HAP-1 (cell line): ENCODE results near the gene ZKSCAN3.
"Not testable (repeated sequence)": the region's sequence is repeated elsewhere in the genome, so short reads cannot be mapped to it uniquely, and the experiment has no call there.

Experiments
- DNase-seq, 2 experiments: peaks; one replicate each; pipeline ENCODE4 v3.0.0-alpha.2; 2016 to 2020; ENCODE audit warnings: low spot score in 2 of 2
- H3K27me3 ChIP-seq: fragments of 250-450 bp; sonication (Bioruptor Pico); 2 replicates; pipeline ENCODE4 v1.5.1; 2020; ENCODE audit warnings: low read depth, mild to moderate bottlenecking, moderate library complexity
- H3K36me3 ChIP-seq: fragments of 250-450 bp; sonication (Bioruptor Pico); replicated peaks from 2 replicates; pipeline ENCODE4 v1.5.1; 2020; ENCODE audit warnings: mild to moderate bottlenecking
- H3K4me1 ChIP-seq: fragments of 250-450 bp; sonication (Bioruptor Pico); 2 replicates; pipeline ENCODE4 v1.5.1; 2020; ENCODE audit warnings: mild to moderate bottlenecking
- H3K4me3 ChIP-seq: fragments of 250-450 bp; sonication (Bioruptor Pico); 2 replicates; pipeline ENCODE4 v1.5.1; 2020; ENCODE audit warnings: mild to moderate bottlenecking, moderate library complexity
- H3K9me3 ChIP-seq: fragments of 250-450 bp; sonication (Bioruptor Pico); 2 replicates; pipeline ENCODE4 v1.5.1; 2020; ENCODE audit warnings: mild to moderate bottlenecking, moderate library complexity
- in situ Hi-C: fragments of 300-500 bp; cut with MboI; formaldehyde crosslinking; loops from 3 replicates; pipeline ENCODE4 v1.14.3; 2020; ENCODE audit warnings: low sequenced_read_pairs, inconsistent platforms, mixed read lengths

Gene ZKSCAN3

DNA sequence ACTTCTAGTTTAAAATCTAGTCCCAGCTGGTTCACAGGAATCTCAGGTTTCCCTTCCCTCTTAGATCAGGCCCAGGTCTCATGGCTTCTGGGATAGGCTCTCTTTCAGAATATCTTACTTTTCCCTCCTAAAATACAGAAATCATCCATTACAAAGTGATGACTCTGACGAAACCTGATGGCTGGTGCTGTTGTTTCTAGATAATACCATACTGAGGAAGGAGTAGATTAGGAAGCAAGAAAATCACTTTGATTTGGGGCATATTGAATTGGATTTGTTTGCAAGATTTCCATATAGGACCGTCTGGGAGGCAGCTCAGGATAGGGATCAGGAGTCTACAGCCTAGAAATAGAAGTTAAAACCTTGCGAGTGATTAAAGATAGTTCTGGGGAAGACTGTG lies 3.6 kb downstream of the ZKSCAN3 start:
- H3K4me1 ChIP-seq: peaks cover 5% of the 10 kb centered on the region; the same call in 1 of the 2 replicates
- no peaks in the 10 kb centered on the region for H3K27me3 ChIP-seq
- H3K36me3 ChIP-seq: no peaks in the 10 kb centered on the region
- no peak for DNase-seq
- H3K9me3 ChIP-seq: no peaks in the 10 kb centered on the region
- no peak overlapping the region for H3K4me3 ChIP-seq
- in situ Hi-C loops: loop anchor here (10.0 kb wide), 1 partner anchor 219 kb away; no protein-coding TSS in a partner anchor

- peaks cover 5% of the 10 kb centered on the region; the same call in 1 of the 2 replicates for H3K4me1 ChIP-seq
- in situ Hi-C loops: loop anchor here (10.0 kb wide), 1 partner anchor 219 kb away; no protein-coding TSS in a partner anchor
- H3K4me3 ChIP-seq: no peak overlapping the region
- no peaks in the 10 kb centered on the region for H3K9me3 ChIP-seq
- H3K36me3 ChIP-seq: no peaks in the 10 kb centered on the region
- DNase-seq: no peak
- H3K27me3 ChIP-seq: no peaks in the 10 kb centered on the region
These were observed 4.4 kb downstream of the ZKSCAN3 start for GRCh38 chr6:28353981-28354676.

DNA sequence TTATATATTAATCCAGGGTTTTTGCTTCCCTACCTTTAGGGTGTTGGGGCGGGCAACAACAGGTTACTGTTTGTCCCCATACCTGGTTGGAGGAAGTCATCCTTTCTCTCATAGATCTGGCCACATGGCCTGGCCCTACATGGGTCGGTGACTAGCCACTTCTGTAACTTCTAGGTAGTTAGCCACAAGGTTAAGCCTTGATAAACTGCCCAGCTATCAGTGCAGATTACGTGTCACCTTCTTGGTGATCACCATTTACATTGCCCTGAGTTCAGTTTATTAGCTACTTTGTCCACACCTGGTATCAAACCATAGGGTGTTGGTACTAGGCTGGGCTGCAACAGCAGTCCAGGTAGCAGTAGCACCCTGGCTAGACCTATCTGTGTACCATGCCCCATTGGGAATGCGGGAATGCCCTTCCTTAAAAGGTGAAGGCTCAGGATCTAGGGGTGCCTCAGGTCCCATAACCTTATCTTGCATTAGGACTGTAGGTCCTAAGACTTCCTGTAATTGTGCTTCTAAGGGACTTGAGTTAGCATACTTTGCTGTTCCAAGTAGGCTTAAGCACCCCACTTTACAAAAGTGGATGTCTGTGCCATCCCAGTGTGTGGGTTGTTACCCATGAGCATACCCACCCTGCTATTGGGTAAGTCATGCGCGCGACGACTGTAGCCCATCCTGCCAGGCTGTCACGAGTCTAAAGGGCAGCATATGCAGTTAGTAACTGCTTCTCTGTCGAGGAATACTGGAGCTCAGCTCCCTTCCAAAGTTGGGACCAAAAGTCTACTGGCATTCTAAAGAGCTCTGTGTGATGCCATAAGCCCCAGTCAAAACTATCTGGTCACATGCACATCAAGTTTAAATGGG lies 5.2 kb downstream of the ZKSCAN3 start:
- Histone ChIP-seq H3K4me1 (peaks cover 5% of the 10 kb centered on the region; the same call in 1 of the 2 replicates), H3K36me3 (no peaks in the 10 kb centered on the region), H3K27me3 (no peaks in the 10 kb centered on the region), H3K4me3 (no peak overlapping the region), H3K9me3 (no peaks in the 10 kb centered on the region)
- no peak for DNase-seq
- in situ Hi-C loops: loop anchor here (10.0 kb wide), 1 partner anchor 220 kb away; no protein-coding TSS in a partner anchor

- Histone ChIP-seq H3K27me3 (no peaks in the 10 kb centered on the region), H3K4me1 (peaks cover 5% of the 10 kb centered on the region; the same call in 1 of the 2 replicates), H3K9me3 (no peaks in the 10 kb centered on the region), H3K4me3 (peak overlapping the region; percentile 32), H3K36me3 (no peaks in the 10 kb centered on the region)
- in situ Hi-C loops: loop anchor here (10.0 kb wide), 1 partner anchor 221 kb away; no protein-coding TSS in a partner anchor
- DNase-seq: peak; percentile 79 to 83
These were observed 6.3 kb downstream of the ZKSCAN3 start for GRCh38 chr6:28355743-28356665.

DNA sequence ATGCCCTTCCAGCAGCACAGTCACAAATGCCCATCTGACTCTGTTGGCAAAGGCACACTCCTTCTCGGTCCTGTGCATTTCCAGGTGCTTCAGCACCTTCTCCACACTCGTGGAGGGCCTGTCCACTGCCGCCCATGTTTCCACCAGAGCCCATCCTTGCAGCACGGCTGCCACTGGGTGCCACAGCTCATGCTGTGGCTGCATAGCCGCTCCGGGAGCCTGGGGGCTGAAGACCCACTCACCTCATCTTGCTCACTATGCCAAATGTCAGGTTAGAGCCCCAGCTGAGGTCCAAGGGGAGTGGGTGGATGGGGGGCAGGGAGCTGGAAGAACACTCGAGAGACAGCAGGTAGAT lies 6.9 kb downstream of the ZKSCAN3 start:
- Histone ChIP-seq H3K9me3 (no peaks in the 10 kb centered on the region), H3K4me1 (peaks cover 5% of the 10 kb centered on the region; the same call in 1 of the 2 replicates), H3K27me3 (no peaks in the 10 kb centered on the region), H3K36me3 (no peaks in the 10 kb centered on the region), H3K4me3 (no peak overlapping the region)
- in situ Hi-C loops: loop anchor here (10.0 kb wide), 1 partner anchor 222 kb away; no protein-coding TSS in a partner anchor
- no peak for DNase-seq

- Histone ChIP-seq H3K4me3 (no peak overlapping the region), H3K4me1 (peaks cover 5% of the 10 kb centered on the region; the same call in 1 of the 2 replicates), H3K27me3 (no peaks in the 10 kb centered on the region), H3K36me3 (no peaks in the 10 kb centered on the region), H3K9me3 (no peaks in the 10 kb centered on the region)
- DNase-seq: no peak
- in situ Hi-C loops: loop anchor here (10.0 kb wide), 1 partner anchor 222 kb away; no protein-coding TSS in a partner anchor
These were observed 7.3 kb downstream of the ZKSCAN3 start for GRCh38 chr6:28357036-28357435.

GRCh38 chr6:28359562-28359961 lies 9.8 kb downstream of the ZKSCAN3 start:
- not testable (repeated sequence) for H3K27me3 ChIP-seq, H3K4me3 ChIP-seq, H3K36me3 ChIP-seq, H3K4me1 ChIP-seq, H3K9me3 ChIP-seq, DNase-seq
- in situ Hi-C loops: loop anchor here (10.0 kb wide), 1 partner anchor 225 kb away; no protein-coding TSS in a partner anchor

DNA sequence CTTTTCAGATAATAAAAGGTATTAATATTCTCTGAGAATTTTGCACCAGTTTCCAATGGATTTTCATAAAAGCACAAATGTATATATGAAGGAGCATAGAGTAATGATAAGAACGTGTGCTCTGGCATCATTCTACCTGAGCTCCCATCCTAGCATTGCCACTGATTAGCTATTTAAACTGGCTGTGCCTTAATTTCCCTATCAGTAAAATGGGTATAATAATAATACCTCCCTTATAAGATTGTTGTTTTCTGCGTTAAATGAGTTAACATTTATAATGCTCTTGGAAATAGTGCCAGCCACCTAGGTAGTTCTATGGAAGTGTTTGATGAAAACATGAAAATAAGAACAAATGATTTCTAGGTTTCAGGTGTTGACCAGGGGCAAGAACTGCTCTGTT lies 11.2 kb downstream of the ZKSCAN3 start:
- peaks cover 17% of the 10 kb centered on the region for H3K36me3 ChIP-seq
- in situ Hi-C loops: no loop called here
- no peaks in the 10 kb centered on the region for H3K9me3 ChIP-seq
- no peak overlapping the region for H3K4me3 ChIP-seq
- no peak for DNase-seq
- no peaks in the 10 kb centered on the region for H3K4me1 ChIP-seq
- no peaks in the 10 kb centered on the region for H3K27me3 ChIP-seq

- H3K4me1 ChIP-seq, H3K4me3 ChIP-seq, H3K9me3 ChIP-seq, in situ Hi-C loops, DNase-seq, H3K27me3 ChIP-seq: not testable (repeated sequence)
- peaks cover 24% of the 10 kb centered on the region for H3K36me3 ChIP-seq
These were observed 15.8 kb downstream of the ZKSCAN3 start for GRCh38 chr6:28365590-28365989.

DNA sequence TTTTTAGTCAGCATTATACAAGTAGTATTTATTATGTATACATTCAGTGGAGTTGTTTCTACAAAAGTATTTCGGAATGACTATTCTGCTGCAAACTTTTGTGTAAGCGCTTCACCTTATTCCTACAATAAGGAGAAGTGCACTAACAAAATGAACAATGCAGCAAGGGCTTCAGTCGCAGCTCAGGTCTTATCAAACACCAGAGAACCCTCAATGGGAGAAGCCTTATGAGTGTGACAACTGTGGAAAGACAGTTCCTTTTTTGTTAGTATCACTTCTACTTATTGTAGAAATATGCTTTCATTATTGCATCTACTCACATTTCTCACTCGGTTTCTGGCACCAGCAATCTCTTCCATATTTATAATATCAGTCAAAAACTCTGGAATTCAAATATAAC lies 18.8 kb downstream of the ZKSCAN3 start:
- in situ Hi-C loops: no loop called here
- H3K4me3 ChIP-seq: no peak overlapping the region

GRCh38 chr6:28369463-28369862 lies 19.7 kb downstream of the ZKSCAN3 start:
- Histone ChIP-seq H3K9me3 (no peaks in the 10 kb centered on the region), H3K27me3 (no peaks in the 10 kb centered on the region), H3K36me3 (peaks cover 14% of the 10 kb centered on the region), H3K4me3 (no peak overlapping the region), H3K4me1 (0 out of 2 replicates have a peak, but pooled peaks cover 2% of the 10 kb centered on the region)
- in situ Hi-C loops: no loop called here
- DNase-seq: no peak

More for the DNA sequence above, 18.8 kb downstream of the ZKSCAN3 start:
- Histone ChIP-seq H3K27me3 (no peaks in the 10 kb centered on the region), H3K36me3 (peaks cover 23% of the 10 kb centered on the region), H3K9me3 (no peaks in the 10 kb centered on the region), H3K4me1 (0 out of 2 replicates have a peak, but pooled peaks cover 2% of the 10 kb centered on the region)
- DNase-seq: no peak

DNA sequence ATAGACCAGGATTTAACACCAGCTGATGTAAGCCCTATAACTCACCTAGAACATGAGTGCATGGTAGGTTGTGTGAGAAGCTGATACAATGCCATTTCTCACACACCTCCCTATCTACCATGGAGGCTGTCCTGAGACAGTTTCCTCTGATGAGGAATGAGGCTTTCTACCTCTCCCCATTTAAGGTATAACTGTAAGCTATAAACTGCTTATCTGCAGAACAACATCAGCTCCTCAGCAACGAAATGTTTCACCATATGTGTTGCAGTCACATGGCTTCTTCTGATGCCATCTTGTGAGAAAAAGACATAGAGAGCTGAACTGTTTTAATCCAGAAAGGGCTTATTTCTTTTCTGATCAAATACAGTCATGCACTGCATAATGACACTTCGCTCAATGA lies 20.7 kb downstream of the ZKSCAN3 start:
- in situ Hi-C loops: no loop called here
- H3K27me3 ChIP-seq: no peaks in the 10 kb centered on the region
- H3K4me1 ChIP-seq: 0 out of 2 replicates have a peak, but pooled peaks cover 2% of the 10 kb centered on the region
- H3K36me3 ChIP-seq: peaks cover 12% of the 10 kb centered on the region
- no peak for DNase-seq
- no peak overlapping the region for H3K4me3 ChIP-seq
- H3K9me3 ChIP-seq: no peaks in the 10 kb centered on the region

- 0 out of 2 replicates have a peak, but pooled peaks cover 2% of the 10 kb centered on the region for H3K4me1 ChIP-seq
- no peak overlapping the region for H3K4me3 ChIP-seq
- no peaks in the 10 kb centered on the region for H3K9me3 ChIP-seq
- no peak for DNase-seq
- peaks cover 4% of the 10 kb centered on the region; the same call in 1 of the 2 replicates for H3K36me3 ChIP-seq
- H3K27me3 ChIP-seq: no peaks in the 10 kb centered on the region
- in situ Hi-C loops: no loop called here
These were observed 21.5 kb downstream of the ZKSCAN3 start for GRCh38 chr6:28371280-28371679.
